ENCODE results near the gene SLIT1.

Gene SLIT1

DNA sequence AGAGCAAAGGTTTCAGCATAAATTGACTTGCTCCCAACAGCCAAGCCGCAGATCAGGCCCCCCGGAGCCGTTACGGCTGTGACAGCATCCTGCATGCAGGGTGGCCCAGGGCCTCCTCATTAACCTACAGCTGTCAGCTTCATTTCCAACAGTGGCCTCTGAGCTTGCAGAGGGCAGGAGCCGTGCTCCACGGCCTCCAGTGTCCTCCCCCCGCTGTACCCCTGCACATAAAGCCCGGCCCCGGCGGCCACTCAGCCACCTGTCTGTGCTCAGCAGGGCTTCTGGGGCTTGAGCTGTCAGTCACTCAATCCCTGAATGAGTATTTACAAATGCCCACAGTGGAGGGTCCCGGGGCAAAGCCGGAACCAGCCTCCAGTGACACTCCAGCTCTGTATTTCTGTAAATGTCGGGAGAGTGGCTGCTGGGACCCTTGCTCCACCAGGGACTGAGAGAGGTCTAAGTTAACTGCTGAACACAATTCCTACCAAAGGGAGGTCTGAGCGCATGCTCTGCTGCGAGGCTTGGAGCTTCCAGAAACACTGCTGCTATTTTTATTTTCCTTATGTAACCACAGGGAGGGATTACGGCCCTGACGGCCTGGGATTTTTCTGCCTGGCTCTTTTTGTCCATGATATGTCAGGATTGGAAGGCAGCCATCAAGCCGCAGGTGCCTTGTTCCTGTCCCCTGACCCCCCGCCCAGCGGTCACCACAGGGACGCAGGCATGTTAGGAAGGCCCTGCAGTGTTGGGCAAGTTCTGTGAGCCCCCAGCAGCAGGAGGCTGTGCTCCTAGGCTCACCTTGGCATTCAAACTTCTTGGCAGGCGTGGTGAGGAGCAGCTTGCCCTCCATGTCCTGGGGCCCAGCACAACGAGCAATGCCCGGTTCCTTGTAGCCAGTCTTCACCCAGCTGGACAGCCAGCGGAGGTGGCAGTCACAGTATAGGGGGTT lies 165.0 kb downstream of the SLIT1 start:
- Histone ChIP-seq H3K27ac (ENCODE audit: low read length, poor library complexity, severe bottlenecking) (no peak overlapping the region), H3K4me3 (ENCODE audit: insufficient read depth in 1 of 2, low read depth in 1 of 2, low read length in 2 of 2) (no peak overlapping the region), H3K79me1 (replicated peaks; ENCODE audit: low read length, poor library complexity, severe bottlenecking) (no peaks in the 10 kb centered on the region), H3K14ac (ENCODE audit: low read length in 2 of 2) (no peak overlapping the region), H2BK5ac (ENCODE audit: low read depth, low read length, poor library complexity, severe bottlenecking) (no peak overlapping the region), H2BK12ac (ENCODE audit: low read length in 2 of 2) (no peak overlapping the region), H3K27me3 (ENCODE audit: control insufficient read depth in 1 of 2, insufficient read depth in 1 of 2, low read length in 2 of 2) (peaks cover 0 to 6% of the 10 kb centered on the region in 2 experiments), H3K9ac (ENCODE audit: low read length) (no peak overlapping the region), H2BK15ac (ENCODE audit: low read depth, poor library complexity, severe bottlenecking) (no peak overlapping the region), H2AK5ac (ENCODE audit: low read length, severe bottlenecking) (no peak overlapping the region), H3K23ac (ENCODE audit: low read length in 2 of 2) (no peak overlapping the region), H2AFZ (ENCODE audit: low read depth, low read length) (no peak overlapping the region), H3K4me2 (ENCODE audit: low read length, poor library complexity, severe bottlenecking) (no peak overlapping the region), H2BK120ac (ENCODE audit: low read depth, low read length) (no peak overlapping the region), H3K9me3 (ENCODE audit: control insufficient read depth, low read length) (no peaks in the 10 kb centered on the region), H3K18ac (ENCODE audit: low read depth in 1 of 2, low read length in 2 of 2) (no peak overlapping the region), H3K4me1 (ENCODE audit: control insufficient read depth, insufficient read depth, low read depth, low read length) (peaks cover 26% of the 10 kb centered on the region), H3K4ac (ENCODE audit: low read depth in 1 of 2, low read length in 2 of 2) (no peak overlapping the region), H4K8ac (ENCODE audit: low read length) (no peak overlapping the region), H4K91ac (ENCODE audit: low read length) (no peak overlapping the region), H3K36me3 (ENCODE audit: control insufficient read depth in 1 of 2, insufficient read depth in 2 of 2, low read depth in 1 of 2, low read length in 2 of 2) (no peaks in the 10 kb centered on the region)
- WGBS: 75% methylated on average over 25 of the region's 25 CpGs
- DNase-seq: no peak

DNA sequence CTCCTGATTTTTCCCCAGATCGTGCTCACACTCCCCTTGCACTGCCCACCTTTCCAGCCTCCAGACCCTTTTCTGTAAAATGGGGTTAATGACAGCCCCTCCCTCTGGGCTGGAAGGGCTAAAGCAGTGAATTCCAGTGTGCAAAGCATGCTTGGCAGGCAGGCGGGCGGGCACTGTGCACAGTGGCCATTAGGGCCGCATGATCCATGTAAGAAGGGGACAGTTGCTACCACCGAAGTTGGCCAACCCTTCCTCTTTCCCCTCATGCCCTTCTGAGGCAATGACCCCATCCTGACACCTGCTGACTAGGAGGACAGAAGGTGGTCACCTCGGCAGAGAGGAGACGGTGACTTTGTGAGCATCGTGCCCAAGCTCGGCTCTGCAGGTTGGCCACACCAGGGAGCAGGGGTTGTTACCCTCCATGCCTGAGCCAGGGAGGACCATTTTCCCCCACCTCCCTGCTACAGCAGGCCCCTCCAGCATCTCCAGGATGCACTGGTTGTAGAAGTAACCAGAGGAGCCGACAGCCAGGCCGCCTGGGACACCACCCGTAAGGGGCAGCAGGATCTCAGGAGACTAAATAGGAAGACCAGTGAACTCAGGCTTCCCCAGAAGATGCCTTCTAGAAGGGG lies 166.4 kb downstream of the SLIT1 start:
- H2BK5ac ChIP-seq (ENCODE audit: low read depth, low read length, poor library complexity, severe bottlenecking): no peak overlapping the region
- DNase-seq: no peak
- no peak overlapping the region for H4K91ac ChIP-seq (ENCODE audit: low read length)
- H4K8ac ChIP-seq (ENCODE audit: low read length): no peak overlapping the region
- H3K18ac ChIP-seq (ENCODE audit: low read depth in 1 of 2, low read length in 2 of 2): no peak overlapping the region
- H3K23ac ChIP-seq (ENCODE audit: low read length in 2 of 2): no peak overlapping the region
- no peaks in the 10 kb centered on the region for H3K79me1 ChIP-seq (replicated peaks; ENCODE audit: low read length, poor library complexity, severe bottlenecking)
- H3K4me2 ChIP-seq (ENCODE audit: low read length, poor library complexity, severe bottlenecking): no peak overlapping the region
- no peak overlapping the region for H3K9ac ChIP-seq (ENCODE audit: low read length)
- no peak overlapping the region for H3K4ac ChIP-seq (ENCODE audit: low read depth in 1 of 2, low read length in 2 of 2)
- H2AK5ac ChIP-seq (ENCODE audit: low read length, severe bottlenecking): no peak overlapping the region
- H3K36me3 ChIP-seq (ENCODE audit: control insufficient read depth in 1 of 2, insufficient read depth in 2 of 2, low read depth in 1 of 2, low read length in 2 of 2): no peaks in the 10 kb centered on the region
- peaks cover 0 to 6% of the 10 kb centered on the region in 2 experiments for H3K27me3 ChIP-seq (ENCODE audit: control insufficient read depth in 1 of 2, insufficient read depth in 1 of 2, low read length in 2 of 2)
- H2BK120ac ChIP-seq (ENCODE audit: low read depth, low read length): no peak overlapping the region
- H2AFZ ChIP-seq (ENCODE audit: low read depth, low read length): no peak overlapping the region
- H3K4me1 ChIP-seq (ENCODE audit: control insufficient read depth, insufficient read depth, low read depth, low read length): peaks cover 23% of the 10 kb centered on the region
- H3K27ac ChIP-seq (ENCODE audit: low read length, poor library complexity, severe bottlenecking): no peak overlapping the region
- H3K14ac ChIP-seq (ENCODE audit: low read length in 2 of 2): no peak overlapping the region
- no peak overlapping the region for H2BK15ac ChIP-seq (ENCODE audit: low read depth, poor library complexity, severe bottlenecking)
- H2BK12ac ChIP-seq (ENCODE audit: low read length in 2 of 2): no peak overlapping the region
- H3K9me3 ChIP-seq (ENCODE audit: control insufficient read depth, low read length): no peaks in the 10 kb centered on the region
- 88% methylated on average over 12 of the region's 12 CpGs for WGBS
- no peak overlapping the region for H3K4me3 ChIP-seq (ENCODE audit: insufficient read depth in 1 of 2, low read depth in 1 of 2, low read length in 2 of 2)

DNA sequence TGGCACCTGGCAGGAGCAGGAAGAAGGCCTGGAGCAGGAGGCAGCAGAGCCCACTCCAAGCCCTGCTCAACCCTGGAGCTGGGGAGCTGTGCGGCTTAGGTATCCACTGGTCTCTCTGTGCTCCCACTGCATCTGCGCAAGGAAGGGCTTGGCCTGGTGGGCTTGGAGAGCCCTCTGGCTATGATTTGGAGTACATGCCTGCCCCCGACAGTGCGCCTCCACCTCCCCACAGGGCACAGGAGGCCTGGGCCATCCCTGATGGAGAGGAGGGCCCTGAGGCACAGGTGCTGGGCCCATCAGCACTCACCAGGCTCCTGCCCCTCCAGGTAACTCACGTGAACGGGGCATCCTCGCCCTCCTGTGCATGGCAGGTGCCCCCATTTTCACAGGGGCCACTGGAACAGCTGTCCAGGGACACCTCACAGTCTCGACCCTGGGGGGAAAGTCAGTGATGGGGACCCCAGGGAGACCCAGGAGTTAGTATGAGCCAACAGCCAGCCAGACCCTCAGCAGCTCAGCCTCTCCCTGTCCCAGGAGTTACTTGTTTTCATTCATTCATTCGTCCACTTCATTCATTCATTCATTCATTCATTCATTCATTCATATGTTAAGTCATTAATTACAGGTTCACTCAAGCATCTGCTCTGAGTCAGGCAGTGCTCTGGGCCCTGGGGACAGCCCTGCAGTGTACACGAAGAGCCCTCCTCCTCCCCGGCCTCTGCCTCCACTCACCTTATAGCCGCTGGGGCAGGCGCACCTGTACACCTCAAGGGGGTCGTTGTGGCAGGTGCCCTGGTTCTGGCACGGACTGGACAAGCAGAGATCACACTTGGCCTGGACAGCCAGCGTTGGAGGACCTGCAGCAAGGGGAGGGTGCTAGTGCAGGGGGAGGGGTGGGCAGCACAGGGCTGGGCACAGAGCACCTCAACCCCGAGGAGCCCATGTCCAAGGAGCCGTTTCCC lies 167.2 kb downstream of the SLIT1 start:
- no peak overlapping the region for H3K4ac ChIP-seq (ENCODE audit: low read depth in 1 of 2, low read length in 2 of 2)
- H3K18ac ChIP-seq (ENCODE audit: low read depth in 1 of 2, low read length in 2 of 2): no peak overlapping the region
- WGBS: 82% methylated on average over 18 of the region's 18 CpGs
- H2BK120ac ChIP-seq (ENCODE audit: low read depth, low read length): no peak overlapping the region
- no peak overlapping the region for H4K8ac ChIP-seq (ENCODE audit: low read length)
- no peak overlapping the region for H3K4me2 ChIP-seq (ENCODE audit: low read length, poor library complexity, severe bottlenecking)
- H3K36me3 ChIP-seq (ENCODE audit: control insufficient read depth in 1 of 2, insufficient read depth in 2 of 2, low read depth in 1 of 2, low read length in 2 of 2): no peaks in the 10 kb centered on the region
- peaks cover 18% of the 10 kb centered on the region for H3K4me1 ChIP-seq (ENCODE audit: control insufficient read depth, insufficient read depth, low read depth, low read length)
- no peak overlapping the region for H3K9ac ChIP-seq (ENCODE audit: low read length)
- H3K9me3 ChIP-seq (ENCODE audit: control insufficient read depth, low read length): no peaks in the 10 kb centered on the region
- H2BK15ac ChIP-seq (ENCODE audit: low read depth, poor library complexity, severe bottlenecking): no peak overlapping the region
- H2BK12ac ChIP-seq (ENCODE audit: low read length in 2 of 2): no peak overlapping the region
- H2BK5ac ChIP-seq (ENCODE audit: low read depth, low read length, poor library complexity, severe bottlenecking): no peak overlapping the region
- H3K14ac ChIP-seq (ENCODE audit: low read length in 2 of 2): no peak overlapping the region
- H3K27ac ChIP-seq (ENCODE audit: low read length, poor library complexity, severe bottlenecking): no peak overlapping the region
- no peak overlapping the region for H4K91ac ChIP-seq (ENCODE audit: low read length)
- H2AFZ ChIP-seq (ENCODE audit: low read depth, low read length): no peak overlapping the region
- DNase-seq: no peak
- no peaks in the 10 kb centered on the region for H3K79me1 ChIP-seq (replicated peaks; ENCODE audit: low read length, poor library complexity, severe bottlenecking)
- H3K23ac ChIP-seq (ENCODE audit: low read length in 2 of 2): no peak overlapping the region
- peaks cover 0 to 6% of the 10 kb centered on the region in 2 experiments for H3K27me3 ChIP-seq (ENCODE audit: control insufficient read depth in 1 of 2, insufficient read depth in 1 of 2, low read length in 2 of 2)
- no peak overlapping the region for H2AK5ac ChIP-seq (ENCODE audit: low read length, severe bottlenecking)
- no peak overlapping the region for H3K4me3 ChIP-seq (ENCODE audit: insufficient read depth in 1 of 2, low read depth in 1 of 2, low read length in 2 of 2)

All from mesenchymal stem cell (in vitro differentiated cells and primary cell).